HG03439 (cell line): ENCODE results near the gene TARP.
"Not testable (repeated sequence)": the region's sequence is repeated elsewhere in the genome, so short reads cannot be mapped to it uniquely, and the experiment has no call there.

ENCODE experiments used
- ATAC-seq: cut with Tn5 transposase; IDR thresholded peaks from one replicate; pipeline ENCODE4 v1.9.1; 2021; ENCODE audit warnings: mild to moderate bottlenecking, moderate library complexity; ENCODE audit not compliant: unreplicated experiment

The TARP gene

GRCh38 chr7:38262545-38262944 lies 10.9 kb downstream of the TARP start:
- no peak for ATAC-seq

GRCh38 chr7:38262026-38262425 lies 11.4 kb downstream of the TARP start:
- not testable (repeated sequence) for ATAC-seq

- not testable (repeated sequence) for ATAC-seq
Observed at GRCh38 chr7:38261601-38262000, 11.8 kb downstream of the TARP start.

- not testable (repeated sequence) for ATAC-seq
Observed at GRCh38 chr7:38259157-38259556, 14.3 kb downstream of the TARP start.

- no peak for ATAC-seq
Observed at GRCh38 chr7:38257350-38257677, 16.1 kb downstream of the TARP start.

DNA sequence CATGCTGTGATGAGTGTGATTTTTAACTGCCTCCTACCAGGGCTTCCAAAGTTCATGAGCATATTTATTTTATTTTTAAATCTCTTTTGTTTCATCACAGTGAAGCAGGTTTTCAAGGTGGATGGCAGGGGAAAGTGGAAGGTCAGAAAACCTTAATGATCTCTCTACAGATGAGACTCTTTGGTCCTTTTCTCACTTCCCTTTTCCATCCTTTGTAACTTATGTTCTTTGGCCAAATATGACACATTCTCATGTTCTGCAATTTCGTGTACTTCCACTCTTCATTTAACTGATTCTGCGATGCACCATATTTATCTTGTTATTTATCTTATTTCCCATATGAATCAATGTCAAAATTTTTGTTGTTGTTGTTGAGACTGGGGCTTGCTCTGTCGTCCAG lies 23.6 kb downstream of the TARP start:
- peak; percentile 77 for ATAC-seq

DNA sequence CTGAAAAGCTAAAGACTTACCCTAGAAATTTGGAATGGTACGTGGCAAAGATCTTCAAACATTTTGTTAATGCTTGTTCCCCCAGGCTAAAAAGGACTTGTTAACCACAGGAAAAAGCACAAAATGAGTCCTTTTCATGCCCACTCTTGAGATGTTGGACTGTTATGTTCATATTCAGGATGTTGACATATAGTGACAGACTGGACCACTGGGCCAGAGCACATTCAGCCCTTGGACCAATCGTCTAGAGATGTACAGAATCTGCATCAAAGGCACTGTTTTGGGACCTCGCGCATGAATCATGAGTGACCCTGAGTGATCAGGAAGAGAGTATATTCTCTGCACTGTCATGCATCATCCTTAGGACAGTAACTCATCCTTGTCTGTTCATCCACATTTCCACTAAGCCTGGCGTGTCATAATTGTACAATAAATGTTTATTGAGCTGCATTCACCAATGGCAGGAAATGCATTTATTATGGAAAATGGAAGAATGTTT lies 25.3 kb downstream of the TARP start:
- no peak for ATAC-seq

DNA sequence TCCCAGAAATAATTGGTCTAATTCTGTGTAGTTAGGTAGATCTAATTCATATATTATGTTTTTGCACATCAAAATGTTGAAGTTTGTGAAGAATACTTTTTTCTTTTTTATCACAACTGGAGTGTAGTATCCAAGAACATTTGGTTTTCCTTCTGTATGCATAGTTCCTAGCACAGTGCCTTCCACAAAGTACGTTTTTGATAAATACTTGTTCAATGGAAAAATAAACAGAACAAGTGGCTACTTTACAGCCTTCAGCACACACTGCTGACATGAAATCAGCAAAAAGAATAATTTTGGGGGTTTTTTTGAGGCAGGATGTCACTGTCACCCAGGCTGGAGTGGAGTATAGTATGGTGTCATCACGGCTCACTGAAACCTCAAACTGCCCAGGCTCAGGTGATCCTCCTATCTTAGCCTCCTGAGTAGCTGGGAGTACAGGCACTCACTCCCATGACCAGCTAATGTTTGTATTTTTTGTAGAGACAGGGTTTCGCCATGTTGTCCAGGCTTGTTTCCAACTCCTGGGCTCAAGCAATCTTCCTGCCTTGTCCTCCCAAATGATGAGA lies 27.9 kb downstream of the TARP start:
- ATAC-seq = no peak

DNA sequence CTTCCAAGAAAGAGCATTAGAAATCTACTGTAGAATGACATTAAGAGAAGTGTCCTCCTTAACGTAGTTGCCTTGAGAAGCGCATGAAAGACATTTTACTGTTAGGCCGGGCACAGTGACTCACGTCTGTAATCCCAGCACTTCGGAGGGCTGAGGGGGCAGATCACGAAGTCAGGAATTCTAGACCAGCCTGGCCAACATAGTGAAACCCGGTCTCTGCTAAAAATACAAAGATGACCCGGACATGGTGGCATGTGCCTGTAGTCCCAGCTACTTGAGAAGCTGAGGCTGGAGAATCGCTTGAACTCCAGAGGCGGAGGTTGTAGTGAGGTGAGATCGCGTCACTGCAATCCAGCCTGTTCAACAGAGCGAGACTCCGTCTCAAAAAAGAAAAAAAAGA lies 28.9 kb downstream of the TARP start:
- no peak for ATAC-seq

DNA sequence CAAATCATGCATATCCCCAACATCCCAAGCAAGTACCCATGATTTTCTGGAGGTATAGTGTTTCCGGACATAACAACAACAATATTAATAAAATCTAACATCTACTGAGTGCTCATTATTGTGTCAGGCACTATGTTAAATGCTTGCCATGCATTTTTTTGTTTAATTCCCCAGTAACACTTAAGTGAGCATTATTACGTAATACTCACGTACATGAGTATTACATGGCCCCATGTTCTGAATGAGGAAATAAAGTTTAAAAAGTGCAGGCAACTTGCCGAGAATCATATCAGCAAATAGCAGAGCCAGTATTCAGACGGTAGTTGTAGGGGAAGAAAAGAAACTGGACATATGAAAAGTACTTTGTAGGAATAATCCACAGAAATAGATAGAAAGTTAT lies 30.1 kb downstream of the TARP start:
- not testable (repeated sequence) for ATAC-seq

DNA sequence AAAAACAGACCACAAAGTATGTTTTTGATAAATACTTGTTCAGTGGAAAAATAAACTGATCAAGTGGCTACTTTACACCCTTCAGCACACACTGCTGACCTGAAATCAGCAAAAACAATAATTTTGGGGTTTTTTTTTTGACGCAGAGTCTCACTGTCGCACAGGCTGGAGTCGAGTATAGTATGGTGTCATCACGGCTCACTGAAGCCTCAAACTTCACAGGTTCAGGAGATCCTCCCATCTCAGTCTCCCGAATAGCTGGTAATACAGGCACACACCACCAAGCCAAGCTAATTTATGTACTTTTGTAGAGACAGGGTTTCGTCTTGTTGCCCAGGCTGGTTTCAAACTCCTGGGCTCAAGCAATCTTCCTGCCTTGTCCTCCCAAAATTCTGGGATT lies 30.6 kb downstream of the TARP start:
- no peak for ATAC-seq

- no peak for ATAC-seq
Observed at GRCh38 chr7:38241071-38241470, 32.4 kb downstream of the TARP start.

DNA sequence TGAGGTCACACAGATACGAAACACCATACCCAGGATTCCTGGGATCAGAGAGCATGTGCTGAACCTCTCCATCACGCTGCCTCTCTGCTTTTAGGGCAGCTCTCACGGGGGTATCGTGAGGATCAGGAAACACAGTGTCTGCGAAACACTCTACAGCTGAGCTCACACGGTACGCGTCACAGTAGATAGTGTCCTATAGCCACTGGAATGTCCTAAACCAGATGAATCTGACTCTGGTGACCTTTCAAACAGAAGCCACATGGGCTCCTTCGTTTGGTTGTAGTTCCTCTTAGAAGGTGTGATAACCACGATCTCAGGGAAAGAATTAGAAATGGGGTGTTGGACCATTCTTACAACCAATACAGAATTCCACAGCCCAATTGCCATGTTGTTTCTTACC lies 34.3 kb downstream of the TARP start:
- ATAC-seq = not testable (repeated sequence)

GRCh38 chr7:38235606-38236005 lies 37.8 kb downstream of the TARP start:
- ATAC-seq = no peak

DNA sequence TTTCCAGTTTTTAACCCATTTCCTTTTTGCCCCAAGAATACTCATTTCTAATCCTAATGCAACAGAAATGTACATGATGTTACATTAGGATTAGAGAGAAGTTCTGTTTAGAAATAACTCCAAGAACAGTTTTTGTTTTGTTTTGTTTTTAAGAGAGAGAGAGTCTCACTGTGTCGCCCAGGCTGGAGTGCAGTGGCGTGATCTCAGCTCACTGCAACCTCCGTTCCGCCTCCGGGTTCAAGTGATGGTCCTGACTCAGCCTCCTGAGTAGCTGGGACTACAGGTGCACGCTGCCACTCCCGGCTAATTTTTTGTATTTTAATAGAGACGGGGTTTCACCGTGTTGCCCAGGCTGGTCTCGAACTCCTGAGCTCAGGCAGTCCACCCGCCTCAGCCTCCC lies 38.7 kb downstream of the TARP start:
- not testable (repeated sequence) for ATAC-seq

DNA sequence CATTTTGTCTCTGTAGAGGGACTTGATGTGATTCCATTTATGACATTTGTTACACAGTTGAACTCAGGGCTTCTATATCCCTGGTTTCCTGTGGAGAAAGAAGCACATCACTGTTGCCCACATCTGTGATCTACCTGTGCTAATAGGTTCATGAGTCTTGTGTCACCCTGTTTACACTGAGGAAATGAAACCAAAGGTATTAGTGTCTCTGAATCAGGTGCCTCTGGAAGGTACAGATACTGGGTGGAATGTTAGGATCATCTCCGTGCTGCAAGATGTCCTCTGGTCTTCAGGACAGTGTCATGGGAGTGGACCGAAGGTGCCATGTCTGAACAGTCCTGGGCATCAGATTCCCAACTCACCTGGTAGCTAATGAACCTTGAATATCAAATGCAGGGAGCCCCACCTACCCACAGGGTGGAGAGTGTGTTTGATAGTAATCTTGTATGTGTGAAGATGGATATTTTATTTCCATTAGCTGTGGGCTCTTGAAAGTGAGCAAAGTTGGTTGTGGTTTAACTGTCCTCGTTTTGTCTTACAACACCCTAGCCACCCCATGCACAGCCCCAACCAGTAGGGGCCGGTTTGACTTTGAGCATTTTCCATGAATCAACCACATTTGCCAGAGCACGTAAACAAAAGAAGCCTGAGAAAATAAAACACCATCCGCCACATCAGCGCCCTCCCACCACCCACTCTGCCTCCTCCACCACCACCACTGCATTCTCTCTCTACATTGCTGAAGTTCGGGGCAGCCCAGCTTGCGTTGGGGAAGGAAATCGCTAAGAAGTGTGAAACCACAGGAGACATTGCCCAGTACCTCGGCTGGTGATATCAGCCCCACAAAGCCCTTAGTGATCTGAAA lies 40.7 kb downstream of the TARP start:
- ATAC-seq = peak; percentile 84

- no peak for ATAC-seq
Observed at GRCh38 chr7:38229884-38230642, 43.4 kb downstream of the TARP start.

- ATAC-seq = no peak
Observed at GRCh38 chr7:38229386-38229785, 44.0 kb downstream of the TARP start.

- ATAC-seq = no peak
Observed at GRCh38 chr7:38224392-38224791, 49.0 kb downstream of the TARP start.

DNA sequence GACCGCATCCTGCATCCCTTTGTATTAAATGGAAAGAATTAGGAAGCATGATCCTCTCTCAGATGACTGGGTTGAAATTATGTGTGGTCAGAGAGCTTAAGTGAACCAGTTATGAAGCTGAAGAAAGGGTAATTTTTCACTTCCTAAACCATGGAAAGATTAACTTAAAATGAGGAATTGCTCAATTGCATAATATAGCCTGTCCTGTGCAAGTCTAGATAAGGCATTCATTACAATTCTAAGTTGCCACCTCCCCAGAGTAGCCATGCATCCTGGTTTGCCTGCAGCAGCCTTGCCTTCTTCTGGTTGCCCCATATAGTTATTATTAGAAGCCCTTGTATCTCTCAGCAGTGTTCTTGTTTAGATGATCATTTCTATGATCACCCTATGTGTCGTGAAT lies 50.1 kb downstream of the TARP start:
- ATAC-seq = no peak

DNA sequence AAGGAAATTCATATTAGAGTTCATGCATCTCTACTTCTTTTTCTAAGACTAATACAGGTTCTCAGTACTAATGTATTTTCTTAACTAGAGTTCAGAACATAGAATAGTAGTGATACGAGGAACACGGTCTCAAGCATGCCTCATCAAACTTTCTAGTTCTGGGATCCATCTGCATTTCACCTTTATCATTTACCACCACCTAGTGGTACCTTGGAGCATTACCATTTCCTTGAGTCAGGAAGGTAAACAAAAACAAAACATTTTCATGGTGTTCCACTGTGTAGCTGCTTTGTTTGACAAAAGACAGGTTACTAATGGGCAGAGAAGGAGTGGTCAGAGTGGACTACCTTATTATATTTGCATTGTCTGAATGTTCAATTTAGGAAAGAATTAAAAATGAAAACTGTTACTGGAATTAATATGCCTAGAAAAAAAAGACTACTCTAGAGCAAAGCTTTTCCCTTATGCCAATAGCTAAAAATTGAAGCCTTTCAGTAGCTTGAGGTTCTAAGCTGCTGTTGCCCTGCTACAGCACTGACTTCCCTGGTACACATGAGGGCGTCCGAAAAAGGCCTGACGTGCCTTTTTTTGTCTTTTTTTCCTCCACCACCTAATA lies 50.8 kb downstream of the TARP start:
- ATAC-seq = peak; percentile 66
